PFSK-1 (cell line): Measurements from ENCODE around the gene CACNA2D2.

ENCODE experiments used
- POLR2AphosphoS5 ChIP-seq: IDR thresholded peaks from 2 replicates; pipeline ENCODE4 v1.6.1; 2012; ENCODE audit warnings: low read depth, mild to moderate bottlenecking, control low read depth, low read length, moderate library complexity
- TF ChIP-seq, protein P1 (sequence below), 2 experiments: IDR thresholded peaks; 2 replicates each; pipeline versions ENCODE4 v1.6.1 to v1.8.0; 2011 to 2012; ENCODE audit warnings: low read depth in 2 of 2, low read length in 2 of 2, control low read depth in 1 of 2, inconsistent platforms in 1 of 2, mild to moderate bottlenecking in 1 of 2, moderate library complexity in 1 of 2; ENCODE audit not compliant: insufficient read depth in 1 of 2

- no peak for TF ChIP-seq POLR2AphosphoS5
- TF ChIP-seq, protein P1, sequence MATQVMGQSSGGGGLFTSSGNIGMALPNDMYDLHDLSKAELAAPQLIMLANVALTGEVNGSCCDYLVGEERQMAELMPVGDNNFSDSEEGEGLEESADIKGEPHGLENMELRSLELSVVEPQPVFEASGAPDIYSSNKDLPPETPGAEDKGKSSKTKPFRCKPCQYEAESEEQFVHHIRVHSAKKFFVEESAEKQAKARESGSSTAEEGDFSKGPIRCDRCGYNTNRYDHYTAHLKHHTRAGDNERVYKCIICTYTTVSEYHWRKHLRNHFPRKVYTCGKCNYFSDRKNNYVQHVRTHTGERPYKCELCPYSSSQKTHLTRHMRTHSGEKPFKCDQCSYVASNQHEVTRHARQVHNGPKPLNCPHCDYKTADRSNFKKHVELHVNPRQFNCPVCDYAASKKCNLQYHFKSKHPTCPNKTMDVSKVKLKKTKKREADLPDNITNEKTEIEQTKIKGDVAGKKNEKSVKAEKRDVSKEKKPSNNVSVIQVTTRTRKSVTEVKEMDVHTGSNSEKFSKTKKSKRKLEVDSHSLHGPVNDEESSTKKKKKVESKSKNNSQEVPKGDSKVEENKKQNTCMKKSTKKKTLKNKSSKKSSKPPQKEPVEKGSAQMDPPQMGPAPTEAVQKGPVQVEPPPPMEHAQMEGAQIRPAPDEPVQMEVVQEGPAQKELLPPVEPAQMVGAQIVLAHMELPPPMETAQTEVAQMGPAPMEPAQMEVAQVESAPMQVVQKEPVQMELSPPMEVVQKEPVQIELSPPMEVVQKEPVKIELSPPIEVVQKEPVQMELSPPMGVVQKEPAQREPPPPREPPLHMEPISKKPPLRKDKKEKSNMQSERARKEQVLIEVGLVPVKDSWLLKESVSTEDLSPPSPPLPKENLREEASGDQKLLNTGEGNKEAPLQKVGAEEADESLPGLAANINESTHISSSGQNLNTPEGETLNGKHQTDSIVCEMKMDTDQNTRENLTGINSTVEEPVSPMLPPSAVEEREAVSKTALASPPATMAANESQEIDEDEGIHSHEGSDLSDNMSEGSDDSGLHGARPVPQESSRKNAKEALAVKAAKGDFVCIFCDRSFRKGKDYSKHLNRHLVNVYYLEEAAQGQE (IDR thresholded peaks at IDR 0.05; ENCODE audit: insufficient read depth in 1 of 2, low read depth in 2 of 2, low read length in 2 of 2): no peak
Observed at GRCh38 chr3:50354850-50355249, 148.6 kb downstream of the CACNA2D2 start.
